Measurements from ENCODE around the gene N4BP2. TPM values are rescaled to one million over a fixed set of nuclear protein-coding genes. Genes with fewer than 3 reads are reported as not detected.

N4BP2 gene
- polyA plus RNA-seq, 3 donors = 21.7 to 23.8 (median 23.7) TPM

DNA sequence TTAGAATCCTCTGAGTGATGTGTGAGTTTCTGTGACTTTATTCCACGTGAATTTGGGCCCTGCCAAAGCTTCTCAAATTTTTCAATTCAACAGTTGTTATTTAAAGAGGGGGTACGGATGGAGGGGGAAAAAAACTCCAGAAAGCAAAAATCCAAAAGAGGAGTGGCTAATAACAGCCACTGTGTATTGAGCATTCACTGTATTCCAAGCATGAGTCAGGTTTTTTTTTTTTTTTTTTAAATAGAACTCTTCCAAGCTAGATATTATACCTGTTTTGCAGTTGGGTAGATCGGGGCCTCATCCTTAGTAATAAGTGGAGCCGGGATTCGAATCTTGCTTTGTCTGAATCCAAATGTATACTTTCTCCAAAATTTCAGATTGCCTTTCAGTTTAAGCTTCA is 133.8 kb downstream of the N4BP2 start:
- DNase-seq (ENCODE audit: low read depth in 3 of 3, low spot score in 2 of 3) = no peak

DNA sequence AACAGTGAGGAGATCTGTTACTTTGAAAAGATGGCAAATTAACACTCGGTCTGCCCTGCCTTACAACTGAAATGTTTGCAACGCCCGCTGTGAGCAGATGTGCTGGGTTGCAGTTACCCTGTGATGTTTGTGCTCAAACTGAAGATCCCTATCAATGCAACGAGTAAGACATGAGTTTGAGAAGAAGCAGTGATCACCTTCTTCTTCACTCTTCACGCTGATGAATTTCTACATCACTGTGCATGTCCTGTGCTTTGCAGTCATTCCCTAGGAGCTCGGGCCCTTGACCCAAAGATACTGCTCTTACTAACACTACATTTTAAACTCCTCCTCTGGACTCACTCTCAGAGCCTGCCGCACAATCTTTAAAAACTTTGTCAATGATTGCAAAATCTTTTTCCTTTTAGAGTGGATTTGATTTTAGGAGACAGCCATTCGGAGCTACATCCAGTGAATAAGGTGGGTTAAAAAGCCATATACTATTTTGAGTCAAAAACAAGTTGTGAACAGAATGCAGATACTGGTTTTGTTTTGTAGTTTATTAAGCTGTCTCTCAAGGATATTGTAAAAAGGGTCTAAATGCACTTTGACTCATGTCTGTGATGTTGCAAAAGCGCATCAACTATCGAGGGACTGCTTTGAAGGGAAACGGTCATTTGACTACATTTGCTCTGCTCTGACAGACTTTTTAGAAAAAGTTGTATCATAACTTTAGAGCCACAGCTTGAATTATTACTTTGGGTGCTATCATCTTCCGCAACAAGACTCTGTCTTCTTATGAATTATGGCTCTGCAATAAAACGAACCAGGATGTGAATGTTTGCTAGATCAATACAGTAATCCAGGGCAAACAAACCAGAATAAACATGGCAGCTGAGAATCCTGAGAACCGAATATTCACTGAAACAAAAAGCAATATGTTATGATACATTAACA is 134.5 kb downstream of the N4BP2 start:
- no peak for DNase-seq (ENCODE audit: low read depth in 3 of 3, low spot score in 2 of 3)

DNA sequence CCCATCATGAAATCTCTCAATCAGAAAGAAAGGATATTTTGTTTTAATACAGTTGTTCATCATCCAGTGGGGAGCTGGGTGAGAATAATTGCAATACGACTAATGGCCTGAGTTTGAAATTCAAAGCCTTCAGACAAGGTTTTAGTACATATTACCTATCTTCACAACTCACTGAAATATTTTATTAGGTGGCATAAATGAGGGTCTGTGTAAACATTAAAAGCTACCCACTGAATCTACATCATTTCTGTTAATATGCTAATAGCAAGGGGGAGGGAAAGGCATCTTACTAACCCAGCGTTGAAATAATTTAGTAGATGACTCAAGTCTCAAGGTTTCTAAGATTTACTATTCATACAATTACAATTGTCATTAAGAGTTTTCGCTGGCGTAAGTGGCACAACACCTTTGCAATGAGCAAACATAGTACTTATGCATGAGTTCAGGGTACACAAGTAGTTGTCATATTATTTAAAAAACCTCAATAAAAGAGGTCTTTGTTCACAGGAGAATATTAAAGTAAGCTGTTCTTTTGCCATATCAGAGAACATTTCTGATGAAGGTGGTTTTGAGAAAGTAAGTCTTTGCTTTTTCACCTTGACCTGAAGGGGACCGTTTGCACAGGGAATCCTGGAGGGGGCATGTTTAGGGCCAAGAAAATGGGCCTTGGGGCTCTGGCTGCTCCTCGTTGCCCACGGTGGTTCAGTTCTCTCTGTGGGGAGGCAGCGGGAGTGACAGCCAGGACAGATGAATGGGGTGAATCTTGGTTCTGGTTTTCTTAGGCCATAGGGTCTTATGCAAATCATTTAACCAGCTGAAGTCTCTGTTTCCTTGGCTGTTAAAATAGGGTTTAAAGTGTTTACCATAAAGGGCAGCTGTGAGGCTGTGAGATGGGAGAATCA is 135.7 kb downstream of the N4BP2 start:
- no peak for DNase-seq (ENCODE audit: low read depth in 3 of 3, low spot score in 2 of 3)

DNA sequence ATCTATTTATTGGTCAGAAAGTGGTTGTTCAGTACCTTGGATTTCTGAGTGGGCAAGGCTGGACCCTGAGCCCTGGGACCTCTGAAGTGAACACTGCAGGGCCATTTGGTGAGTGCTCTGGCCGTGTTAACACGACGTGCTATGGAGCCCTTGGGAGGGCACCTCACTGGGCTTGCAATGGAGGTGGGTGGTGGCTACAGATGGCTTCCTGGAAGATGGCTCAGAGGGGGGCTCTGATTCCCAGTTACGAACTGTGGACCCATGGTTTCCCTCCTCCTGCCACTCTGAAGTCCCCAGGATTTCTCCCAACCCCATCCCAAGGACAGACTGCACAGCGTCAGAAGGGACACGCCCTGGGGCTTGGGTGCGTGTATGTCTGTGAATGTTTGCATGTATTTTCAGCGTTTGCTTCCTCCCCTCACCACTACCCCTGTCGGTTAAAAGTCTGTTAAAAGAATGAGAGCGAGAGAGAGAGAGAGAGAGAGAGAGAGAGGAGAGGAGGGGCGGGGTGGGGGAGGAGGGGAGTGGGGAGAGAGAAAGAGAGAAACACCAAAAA is 136.4 kb downstream of the N4BP2 start:
- no peak for DNase-seq (ENCODE audit: low read depth in 3 of 3, low spot score in 2 of 3)

DNA sequence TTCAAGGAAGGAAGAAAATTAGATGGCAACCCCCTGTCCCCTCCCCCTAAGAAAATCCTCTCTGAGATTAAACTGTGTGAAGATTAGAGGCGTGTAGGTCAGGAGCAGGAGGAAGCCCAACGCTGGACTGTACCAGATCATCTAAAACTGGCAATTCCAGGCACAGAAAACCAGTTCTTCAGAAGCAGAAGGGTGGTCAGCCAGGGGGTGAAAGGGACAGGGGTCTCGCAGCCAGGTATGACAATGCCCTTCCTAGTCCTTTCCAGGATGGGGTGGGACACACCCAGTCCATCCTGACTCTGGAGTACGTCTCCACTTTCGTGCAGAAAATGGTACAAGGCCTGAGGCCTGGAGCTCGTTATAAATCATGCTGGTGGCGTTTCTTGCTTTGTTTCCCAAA is 136.9 kb downstream of the N4BP2 start:
- no peak for DNase-seq (ENCODE audit: low read depth in 3 of 3, low spot score in 2 of 3)

DNA sequence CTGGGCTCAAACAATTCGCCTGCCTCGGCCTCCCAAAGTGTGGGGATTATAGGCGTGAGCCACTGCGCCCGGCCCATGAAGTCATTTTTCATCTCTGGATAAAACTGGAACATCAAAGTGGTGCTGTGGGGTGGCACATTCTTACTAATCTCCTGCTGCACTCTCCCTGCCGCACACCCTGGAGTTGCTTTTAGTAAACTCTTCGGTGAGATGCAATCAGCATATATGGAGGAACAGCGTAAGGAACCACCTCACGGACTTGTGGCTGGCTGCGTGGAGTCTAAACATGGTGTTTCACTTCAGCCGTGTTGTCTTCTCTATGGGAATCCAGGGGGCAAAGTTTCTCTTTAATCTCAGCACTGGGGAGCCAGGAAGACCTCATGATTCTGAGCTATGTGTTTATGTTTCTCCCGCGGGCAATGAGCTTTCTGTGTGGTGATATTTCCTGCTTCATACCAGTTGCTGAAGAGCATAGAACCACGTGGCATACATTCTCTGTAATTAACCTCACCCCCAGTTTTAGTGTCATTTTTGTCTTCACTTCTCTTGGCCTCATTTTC is 138.0 kb downstream of the N4BP2 start:
- no peak for DNase-seq (ENCODE audit: low read depth in 3 of 3, low spot score in 2 of 3)

DNA sequence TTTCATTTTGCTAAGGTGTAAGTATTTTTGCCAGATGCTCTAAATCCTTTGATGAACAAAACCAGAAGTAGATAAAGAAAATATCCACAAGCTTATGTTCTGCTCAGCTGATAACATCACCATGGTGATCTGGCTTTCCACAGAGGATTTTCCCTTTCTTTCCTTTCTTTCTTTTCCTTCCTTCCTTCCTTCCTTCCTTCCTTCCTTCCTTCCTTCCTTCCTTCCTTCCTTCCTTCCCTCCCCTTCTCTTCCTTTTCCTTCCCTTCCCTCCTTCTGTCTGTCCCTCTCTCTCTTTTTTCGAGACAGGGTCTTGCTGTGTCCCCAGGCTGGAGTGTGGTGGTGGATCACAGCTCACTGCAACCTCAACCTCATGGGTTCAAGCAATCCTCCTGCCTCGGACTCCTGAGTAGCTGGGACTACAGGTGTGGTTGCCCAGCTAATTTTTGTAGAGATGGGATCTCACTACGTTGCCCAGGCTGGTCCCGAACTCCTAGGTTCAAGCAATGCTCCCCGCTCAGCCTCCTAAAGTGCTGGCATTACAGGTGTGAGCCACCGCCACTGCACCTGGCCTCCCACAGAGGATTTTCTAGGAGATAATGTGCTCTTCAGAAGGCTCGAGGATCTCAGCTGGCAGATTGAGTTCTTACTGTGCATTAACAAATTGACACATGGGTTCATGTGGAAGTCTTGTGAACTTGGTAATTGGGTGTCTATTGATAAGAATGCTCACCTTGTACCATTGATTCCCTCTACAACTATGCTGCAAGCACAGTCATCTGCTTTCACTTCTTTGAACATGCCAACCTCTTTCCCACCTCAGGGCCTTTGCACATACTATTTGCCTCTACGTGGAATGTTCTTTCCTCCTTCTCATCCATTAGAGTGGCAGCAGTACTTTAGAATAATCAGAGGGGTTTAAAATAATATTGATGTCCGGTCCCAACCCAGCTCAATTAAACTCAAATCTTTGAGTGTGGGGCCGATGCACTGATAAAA is 138.8 kb downstream of the N4BP2 start:
- DNase-seq (ENCODE audit: low read depth in 3 of 3, low spot score in 2 of 3) = no peak

DNA sequence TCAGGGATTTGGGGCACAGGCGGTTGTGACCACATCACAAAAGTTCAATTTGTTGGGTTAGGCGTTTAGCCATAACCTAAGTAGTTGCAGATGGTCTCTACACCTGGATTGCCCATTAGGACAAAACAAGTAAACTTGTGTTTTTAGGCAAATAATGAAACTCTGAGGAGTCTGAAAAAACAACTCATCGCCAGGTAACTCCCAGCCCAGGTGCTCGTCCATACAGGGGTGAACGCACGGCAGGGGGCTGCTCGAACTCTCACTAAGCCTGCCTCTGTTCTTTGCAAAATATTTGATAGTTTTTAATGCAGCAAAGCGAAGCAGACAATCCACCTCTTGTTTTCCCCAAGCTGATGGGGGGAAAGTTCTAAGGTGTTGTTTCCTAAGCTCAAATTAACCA is 139.6 kb downstream of the N4BP2 start:
- DNase-seq (ENCODE audit: low read depth in 3 of 3, low spot score in 2 of 3) = no peak

DNA sequence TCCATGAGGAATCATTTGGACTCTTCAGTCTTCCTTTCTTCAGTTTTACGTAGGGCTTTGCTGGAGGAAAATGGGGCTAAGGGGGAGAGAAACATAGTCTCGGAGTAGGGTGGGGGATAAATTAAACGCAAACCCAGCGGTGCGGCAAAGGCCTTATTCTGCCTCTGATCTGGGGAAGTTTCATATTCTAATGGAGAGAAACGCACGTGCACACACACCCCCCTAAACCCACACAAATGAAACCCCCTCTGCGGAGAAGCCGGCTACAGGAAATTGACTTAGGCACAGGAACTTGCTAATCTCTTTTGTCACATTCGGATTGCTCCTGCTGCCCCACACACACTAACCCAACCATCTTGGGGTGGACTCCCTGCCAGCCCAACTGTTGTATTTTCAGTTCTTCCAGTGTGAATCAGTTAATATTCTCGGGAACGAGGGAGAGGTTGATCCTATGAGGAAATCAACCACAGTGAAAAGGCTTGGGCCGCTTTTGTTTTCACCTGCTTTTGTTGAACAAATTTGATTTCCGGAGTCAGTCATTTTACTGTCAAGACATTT is 140.2 kb downstream of the N4BP2 start, which contains the start of gene RHOH:
Gene RHOH, plus strand, starts transcription at position 308 of the 558 bp plus-strand sequence. CDS start 46,356 bp downstream, outside the sequence.
- no peak for DNase-seq (ENCODE audit: low read depth in 3 of 3, low spot score in 2 of 3)

DNA sequence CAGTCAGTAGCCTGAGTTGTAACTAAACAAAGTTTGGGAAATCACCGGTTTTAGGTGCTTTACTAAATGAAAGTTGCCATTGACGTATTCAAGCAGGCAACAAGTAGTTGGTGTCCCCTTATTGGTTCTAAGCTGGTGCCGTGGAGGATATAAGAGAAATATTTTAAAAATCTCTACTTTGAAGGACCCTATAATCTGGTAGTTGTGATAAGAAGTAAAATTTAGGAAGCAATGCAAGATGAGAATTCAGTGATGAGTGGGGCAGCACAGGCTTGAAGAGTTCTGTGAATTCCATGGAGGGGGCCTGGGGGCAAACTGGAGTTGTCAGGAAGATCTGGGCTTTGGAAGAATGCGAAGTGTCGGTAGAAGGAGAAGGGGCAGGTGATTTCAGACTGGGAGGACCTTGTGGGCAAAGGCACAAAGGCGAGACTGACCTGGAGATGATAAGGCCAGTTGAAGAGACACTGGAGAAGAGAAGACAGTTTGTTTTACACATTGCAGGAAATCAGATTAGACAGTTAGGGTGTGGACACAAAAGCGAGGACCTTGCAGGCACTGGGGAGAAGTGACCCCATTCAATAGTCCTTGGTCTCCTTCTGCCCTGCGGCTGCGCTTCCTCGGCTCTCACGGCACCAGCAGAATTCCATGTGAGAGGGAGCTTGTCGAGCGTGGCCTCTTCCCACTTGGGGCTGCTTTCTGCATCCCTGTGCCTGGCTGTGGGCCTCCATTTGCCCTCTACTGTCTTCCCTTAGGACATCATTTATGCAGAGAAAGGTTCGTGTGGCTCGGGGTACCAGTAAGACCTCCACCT is 141.4 kb downstream of the N4BP2 start:
- DNase-seq (ENCODE audit: low read depth in 3 of 3, low spot score in 2 of 3) = no peak

DNA sequence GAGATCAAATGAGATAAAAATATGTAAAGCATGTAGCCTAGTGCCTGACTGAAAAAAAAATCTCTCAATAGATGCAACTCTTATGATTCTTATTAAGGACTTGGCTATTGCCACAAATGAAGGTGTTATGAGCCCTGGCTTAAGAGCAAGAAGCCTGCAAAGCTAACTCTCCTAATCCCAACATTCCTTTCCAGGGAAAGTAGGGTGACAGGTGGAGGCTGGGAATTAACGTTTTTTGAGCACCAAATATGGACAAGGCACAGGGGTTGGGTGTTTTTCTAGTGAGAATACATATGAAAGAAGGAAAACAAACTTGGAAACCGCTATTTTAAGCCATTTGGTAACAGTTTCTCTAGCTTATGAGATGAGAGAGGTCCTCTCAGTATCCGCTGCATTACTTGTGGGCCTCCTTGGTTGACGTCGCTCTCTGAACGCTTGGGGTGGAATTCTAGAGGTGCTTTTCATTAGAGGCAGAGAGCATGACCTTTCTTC is 142.6 kb downstream of the N4BP2 start:
- DNase-seq (ENCODE audit: low read depth in 3 of 3, low spot score in 2 of 3) = no peak

DNA sequence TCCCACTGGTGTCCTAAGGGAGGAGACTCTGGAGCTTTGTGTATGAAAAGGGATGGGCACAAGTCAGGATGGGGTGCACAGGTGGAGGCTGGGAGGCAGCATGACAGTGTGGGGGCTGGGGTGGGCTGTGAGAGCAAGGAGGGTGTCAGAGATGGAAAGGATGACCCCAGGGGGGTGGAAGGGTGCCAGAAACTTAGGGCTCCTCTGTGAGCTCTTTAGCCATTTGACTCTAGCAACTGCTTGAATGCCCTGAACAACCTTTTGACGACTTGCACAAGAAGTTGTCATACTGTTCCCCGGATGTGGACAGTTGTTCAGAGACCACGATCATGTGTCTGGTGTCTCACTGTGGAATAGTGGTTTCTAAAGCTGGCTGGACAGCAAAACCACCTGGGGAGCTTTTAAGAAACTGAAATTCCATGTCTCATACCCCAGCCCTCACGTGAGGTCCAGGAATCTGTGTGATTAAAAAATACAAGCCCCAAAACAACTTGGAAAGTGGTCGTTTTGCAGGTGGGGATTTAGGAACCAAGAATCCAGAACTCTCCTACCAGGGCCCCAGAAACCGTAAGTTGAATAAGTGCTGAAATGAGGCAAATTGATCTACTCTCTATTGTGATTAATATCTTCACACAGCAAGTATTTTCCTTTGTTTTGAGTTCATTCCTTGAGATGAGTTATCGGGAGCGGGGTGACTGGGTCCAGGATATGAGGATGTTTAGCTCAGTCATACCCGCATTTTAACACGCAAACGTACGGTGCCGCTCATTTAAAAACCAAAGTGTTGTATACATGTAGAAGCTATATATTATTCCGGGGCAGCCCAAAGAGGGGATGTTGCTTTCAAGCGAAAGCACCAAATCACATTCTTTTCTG is 143.6 kb downstream of the N4BP2 start:
- no peak for DNase-seq (ENCODE audit: low read depth in 3 of 3, low spot score in 2 of 3)

DNA sequence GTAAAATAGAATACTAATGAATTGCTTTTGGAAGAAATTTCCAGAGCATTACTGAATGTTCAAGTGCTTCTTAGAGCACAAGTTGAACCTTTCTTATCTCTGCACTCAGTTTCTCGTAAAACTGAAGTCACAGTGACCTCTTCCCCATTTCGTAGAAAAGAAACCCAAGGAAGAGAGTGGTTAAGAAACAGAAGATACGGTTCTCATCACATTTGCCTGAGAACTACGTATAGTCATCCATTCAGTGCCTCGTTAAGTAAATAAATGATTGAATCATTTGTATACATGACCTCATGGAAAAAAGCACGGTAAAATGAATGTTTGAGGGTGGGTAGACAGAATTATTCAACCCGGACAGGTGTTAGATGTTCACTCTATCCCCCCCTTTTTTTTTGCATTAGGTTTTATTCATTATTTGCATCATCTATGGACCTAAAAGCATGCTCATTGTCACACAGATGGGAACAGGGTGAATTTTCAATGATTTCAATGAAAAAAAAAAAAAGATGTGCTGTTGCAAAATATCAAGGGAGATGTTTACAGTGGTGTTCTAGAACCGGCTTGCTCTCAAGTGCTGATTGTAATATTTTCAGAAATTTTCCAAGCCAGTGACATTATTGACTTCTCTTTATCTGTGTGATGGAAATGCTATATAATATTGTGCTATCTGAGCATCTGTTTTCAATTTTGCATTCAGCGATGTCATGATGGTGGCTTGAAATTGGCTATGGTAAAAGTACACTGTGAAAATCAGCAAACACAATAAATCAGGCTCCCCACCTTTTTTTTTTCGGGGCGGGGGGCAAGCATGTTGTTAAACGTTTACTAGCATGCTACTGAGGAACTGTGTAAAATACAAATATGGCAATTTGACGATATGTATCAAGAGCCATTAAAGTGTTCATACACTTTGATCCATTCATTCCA is 144.5 kb downstream of the N4BP2 start:
- no peak for DNase-seq (ENCODE audit: low read depth in 3 of 3, low spot score in 2 of 3)

DNA sequence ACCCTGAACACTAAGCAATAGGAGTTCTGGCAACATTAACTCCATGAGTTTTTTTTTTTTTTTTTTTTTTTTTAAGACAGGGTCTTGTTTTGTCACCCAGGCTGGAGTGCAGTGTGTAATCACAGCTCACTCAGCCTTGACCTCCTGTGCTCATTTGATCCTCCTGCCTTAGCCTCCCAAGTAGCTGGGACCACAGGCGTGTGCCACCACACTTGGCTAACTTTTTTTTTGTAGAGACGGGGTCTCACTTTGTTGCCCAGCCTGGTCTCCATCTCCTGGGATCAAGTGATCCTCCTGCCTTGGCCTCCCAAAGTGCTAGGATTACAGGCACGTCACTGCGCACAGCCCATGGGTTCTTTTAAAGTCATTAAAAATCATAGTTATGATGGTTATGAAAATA is 145.2 kb downstream of the N4BP2 start:
- DNase-seq (ENCODE audit: low read depth in 3 of 3, low spot score in 2 of 3) = no peak

DNA sequence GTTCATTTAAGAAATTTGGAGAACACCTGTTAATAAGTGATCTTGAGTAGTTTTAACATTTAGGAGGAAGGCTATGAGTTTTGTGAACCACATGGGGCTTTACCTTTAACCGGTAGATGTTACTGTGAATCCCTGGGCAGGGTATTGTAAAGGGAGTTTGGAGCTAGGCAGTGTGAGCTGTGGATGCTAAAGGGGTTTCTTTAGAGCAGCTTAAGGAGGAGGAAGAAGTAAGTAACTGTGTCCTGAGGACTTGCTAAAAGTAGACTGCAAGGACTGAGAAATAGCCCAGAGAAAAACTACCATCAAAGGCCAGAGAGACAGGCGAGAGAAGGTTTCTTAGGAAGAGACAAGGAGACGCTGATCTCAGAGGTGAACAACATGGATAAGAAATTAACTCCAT is 145.8 kb downstream of the N4BP2 start:
- DNase-seq (ENCODE audit: low read depth in 3 of 3, low spot score in 2 of 3) = no peak

All from right renal cortex interstitium (tissue), 3 donors.